GM19193 (cell line): Measurements from ENCODE around the gene ERBB4.

Experiments
- POLR2A ChIP-seq: IDR thresholded peaks from 4 replicates; pipeline ENCODE4 v1.6.1; 2011; ENCODE audit not compliant: insufficient read depth, insufficient read length; ENCODE audit errors: extremely low read depth

The ERBB4 gene

DNA sequence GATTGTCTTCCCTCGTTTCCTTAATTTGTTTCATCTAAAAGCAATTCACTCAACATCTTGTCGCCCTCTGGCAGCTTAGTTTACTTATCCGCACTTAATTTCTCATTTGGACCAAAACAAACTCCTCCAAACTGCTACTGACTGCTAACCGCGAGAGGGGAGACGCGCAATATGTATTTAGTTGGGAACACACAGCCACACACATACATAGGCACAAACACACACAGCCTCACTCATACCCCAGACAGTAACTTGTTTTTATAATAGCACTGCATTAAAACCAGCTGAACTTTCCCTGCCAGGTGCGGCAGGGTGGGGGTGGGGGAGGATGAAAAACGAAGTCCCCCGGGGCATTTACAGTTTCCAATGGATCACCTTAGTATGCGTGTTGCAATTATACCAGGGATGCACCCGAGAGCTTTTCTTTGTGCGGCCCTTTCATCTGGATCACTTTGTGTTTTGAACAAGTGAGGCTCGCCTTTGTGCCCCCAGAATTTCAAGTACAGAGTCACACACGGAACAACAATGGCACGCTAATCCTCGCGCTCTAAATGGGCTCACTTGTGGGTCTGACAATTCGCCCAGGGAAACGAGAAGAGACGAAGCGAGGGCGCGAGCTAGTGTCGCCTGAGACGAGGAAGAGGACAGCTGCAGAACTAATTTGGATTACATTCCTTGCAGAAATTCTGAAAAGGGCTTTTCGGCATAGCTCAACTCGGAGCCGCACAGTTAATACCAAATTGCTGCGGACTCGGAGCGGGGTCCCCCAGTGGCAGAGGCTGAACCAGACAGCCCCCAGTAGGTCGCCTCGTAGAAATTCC, 2.4 kb downstream of the ERBB4 start:
- no peak for TF ChIP-seq POLR2A

- TF ChIP-seq POLR2A: no peak
Observed at GRCh38 chr2:212534336-212534735, 4.3 kb downstream of the ERBB4 start.

GRCh38 chr2:212532585-212532984, 6.0 kb downstream of the ERBB4 start:
- no peak for TF ChIP-seq POLR2A

- no peak for TF ChIP-seq POLR2A
Observed at GRCh38 chr2:212532087-212532486, 6.5 kb downstream of the ERBB4 start.

GRCh38 chr2:212531499-212531898, 7.1 kb downstream of the ERBB4 start:
- TF ChIP-seq POLR2A: no peak

DNA sequence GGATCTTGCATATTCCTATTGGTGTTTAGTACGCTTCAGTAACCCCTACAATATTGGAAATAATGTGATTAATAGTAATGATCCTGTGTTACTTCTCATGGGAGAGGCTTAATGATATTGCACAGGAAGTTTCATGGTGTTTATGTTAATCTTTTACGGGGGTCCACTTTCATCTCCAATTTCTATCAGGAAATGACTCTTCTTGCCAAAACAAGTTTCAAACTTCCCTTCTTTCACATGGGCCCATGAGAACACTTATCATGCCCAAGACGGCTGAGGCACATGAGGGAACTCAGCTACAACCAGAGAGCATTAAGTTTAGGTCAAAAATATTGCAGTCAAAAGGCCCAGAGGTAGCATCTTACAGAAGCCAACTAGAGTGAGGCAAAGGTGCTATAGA, 7.6 kb downstream of the ERBB4 start:
- TF ChIP-seq POLR2A: no peak

DNA sequence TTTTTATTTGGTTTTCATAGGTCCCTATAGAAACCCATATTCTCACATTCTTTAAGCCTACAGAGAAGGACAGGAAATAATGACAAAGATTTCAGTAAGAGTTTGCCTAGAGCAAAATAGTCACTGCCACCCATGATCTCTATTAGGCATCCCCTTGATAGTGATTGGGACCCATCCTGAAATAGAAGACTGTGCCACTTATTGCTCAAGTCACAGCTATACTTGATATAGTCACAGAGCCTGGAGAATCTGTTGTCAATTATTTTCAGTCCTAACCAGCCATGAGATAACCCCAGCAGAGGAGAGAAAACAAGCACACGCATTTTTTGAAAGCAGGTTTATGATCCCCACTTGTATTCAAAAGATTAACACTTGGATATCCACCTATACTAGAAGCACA, 8.2 kb downstream of the ERBB4 start:
- no peak for TF ChIP-seq POLR2A

DNA sequence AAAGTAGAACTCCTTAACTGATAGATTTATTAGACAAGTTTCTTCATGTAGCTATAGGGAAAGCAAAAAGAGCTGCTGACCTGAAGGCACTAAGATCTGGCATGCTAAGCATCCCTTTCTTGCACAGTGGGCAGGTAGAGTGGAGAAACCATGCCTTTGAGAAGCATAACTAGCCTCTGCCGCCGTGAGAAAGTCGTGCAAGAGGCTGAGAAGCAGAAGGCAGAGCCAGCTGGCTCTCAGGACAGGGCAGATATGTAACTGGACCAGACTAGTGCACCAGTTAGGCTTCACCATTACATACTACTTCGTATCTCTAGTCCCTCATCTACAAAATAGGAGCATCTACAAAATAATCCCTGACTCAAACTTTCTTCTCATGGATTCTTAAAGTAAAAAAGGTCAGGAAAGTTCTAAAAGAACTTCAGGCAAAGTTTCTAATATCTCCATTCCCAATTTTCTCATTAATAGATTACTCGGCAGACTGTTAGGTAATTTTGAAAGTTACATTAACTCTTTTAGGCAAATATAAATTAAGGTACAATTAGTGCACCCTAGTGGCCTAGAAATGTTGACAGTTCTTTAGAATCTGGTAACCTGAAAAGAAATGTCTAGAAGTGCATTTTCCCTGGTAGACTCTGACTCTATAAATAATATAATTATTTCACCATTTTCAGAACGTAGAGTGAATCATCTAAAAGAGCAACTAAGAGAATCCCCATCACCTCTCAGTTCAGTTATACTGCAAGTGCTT, 10.3 kb downstream of the ERBB4 start:
- no peak for TF ChIP-seq POLR2A

- no peak for TF ChIP-seq POLR2A
Observed at GRCh38 chr2:212526059-212526458, 12.5 kb downstream of the ERBB4 start.

GRCh38 chr2:212523756-212524155, 14.8 kb downstream of the ERBB4 start:
- TF ChIP-seq POLR2A: no peak

GRCh38 chr2:212520340-212520739, 18.3 kb downstream of the ERBB4 start:
- TF ChIP-seq POLR2A: no peak

- TF ChIP-seq POLR2A: no peak
Observed at GRCh38 chr2:212517693-212518092, 20.9 kb downstream of the ERBB4 start.

DNA sequence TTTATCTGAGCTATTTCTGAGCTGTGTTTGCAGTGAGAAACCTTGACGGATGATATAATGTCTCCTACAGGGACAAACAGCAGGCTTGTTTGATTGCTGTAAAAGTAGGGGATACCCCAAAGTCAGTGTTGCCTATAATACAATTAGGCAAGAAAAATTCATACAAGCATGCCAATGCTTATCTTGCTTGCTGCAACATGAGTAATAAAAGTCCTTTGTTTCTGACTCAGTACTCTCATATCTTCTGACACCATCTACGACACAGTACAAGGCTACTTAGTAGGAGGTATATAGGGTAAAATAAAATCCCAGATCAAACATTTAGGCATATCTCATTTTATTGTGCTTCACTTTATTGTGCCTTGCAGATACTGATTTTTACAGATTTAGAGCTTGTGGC, 33.0 kb downstream of the ERBB4 start:
- no peak for TF ChIP-seq POLR2A

DNA sequence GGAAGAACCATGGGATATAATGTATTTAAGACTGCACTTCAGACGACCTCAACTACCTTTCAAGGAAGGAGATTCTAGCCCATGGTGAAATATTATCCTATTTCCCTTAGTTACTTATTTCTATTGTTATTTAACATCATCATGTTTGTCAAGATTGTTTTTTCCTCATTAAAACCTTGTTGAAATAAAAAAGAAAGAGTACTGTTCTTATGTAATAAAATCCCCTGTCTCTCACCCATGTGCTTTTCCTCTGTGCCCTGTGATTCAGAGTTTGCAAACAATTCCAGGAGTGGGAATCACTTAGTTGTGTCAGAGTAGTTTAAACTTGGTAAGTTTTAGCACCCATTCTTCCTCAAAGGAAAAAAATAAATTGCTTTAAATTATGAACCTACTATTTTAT, 43.6 kb downstream of the ERBB4 start:
- no peak for TF ChIP-seq POLR2A

DNA sequence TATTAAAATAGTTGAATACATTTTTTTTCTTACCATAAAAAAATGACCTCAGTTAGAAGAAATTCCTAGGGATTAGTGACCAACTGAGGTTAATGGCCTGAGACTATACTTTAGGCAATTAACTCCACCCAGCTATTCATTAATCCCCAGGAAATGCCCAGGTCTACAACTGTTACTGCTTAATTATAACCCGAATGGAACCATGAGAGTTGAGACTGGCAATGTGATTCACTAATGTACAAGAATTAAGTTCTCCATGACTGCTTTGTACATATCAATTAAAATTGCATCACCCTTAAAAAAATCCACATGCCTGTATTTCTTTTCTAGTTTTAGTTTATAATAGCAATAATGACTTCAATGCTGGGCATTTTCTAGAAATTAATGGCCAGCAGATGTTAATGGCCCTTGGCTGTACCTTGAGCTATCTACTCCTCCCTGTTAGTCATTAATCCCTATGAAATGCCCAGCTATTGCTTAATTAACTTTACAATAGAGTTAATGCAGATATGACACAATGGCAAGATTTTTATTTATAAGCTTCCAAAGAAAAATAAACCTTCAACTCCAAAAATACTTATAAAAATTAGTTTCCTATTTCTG, 44.1 kb downstream of the ERBB4 start:
- TF ChIP-seq POLR2A: no peak
